Activated CD8-positive, alpha-beta T cell treated with anti-CD3 and anti-CD28 coated beads for 36 hours (primary cell): ENCODE data around the gene FAM13A. TPM values are rescaled to one million over a fixed set of nuclear protein-coding genes. Genes with fewer than 3 reads are reported as not detected.

Experiments
- ATAC-seq: fragments of 200-7000 bp; cut with Tn5 transposase; one replicate; pipeline ENCODE4 v1.10.0; 2021; ENCODE audit warnings: mild to moderate bottlenecking, moderate library complexity
- CTCF ChIA-PET: fragments of 350-600 bp; sonication (Branson Sonifier 250); formaldehyde crosslinking; loops from one replicate; lab custom pipeline; 2021; ENCODE audit warnings: antibody characterized with exemption; lab: Charles Lee
- POLR2A ChIA-PET: fragments of 350-600 bp; sonication (Branson Sonifier 250); formaldehyde crosslinking; loops from one replicate; lab custom pipeline; 2021; ENCODE audit warnings: antibody characterized with exemption; lab: Charles Lee
- DNase-seq: peaks from one replicate; pipeline ENCODE4 v3.0.0-alpha.2; 2020
- H3K27ac Mint-ChIP-seq: one replicate; pipeline ENCODE4 v1.8.0; 2021; ENCODE audit warnings: mild to moderate bottlenecking, mixed read lengths
- H3K27me3 Mint-ChIP-seq: one replicate; pipeline ENCODE4 v1.8.0; 2021; ENCODE audit warnings: mixed read lengths
- H3K36me3 Mint-ChIP-seq: one replicate; pipeline ENCODE4 v1.8.0; 2021; ENCODE audit warnings: low read depth, mixed read lengths
- H3K4me1 Mint-ChIP-seq: one replicate; pipeline ENCODE4 v1.8.0; 2021; ENCODE audit warnings: low read depth, mixed read lengths
- H3K4me3 Mint-ChIP-seq: one replicate; pipeline ENCODE4 v1.8.0; 2021; ENCODE audit warnings: mild to moderate bottlenecking, moderate library complexity, mixed read lengths
- H3K9me3 Mint-ChIP-seq: one replicate; pipeline ENCODE4 v1.8.0; 2021; ENCODE audit warnings: mixed read lengths
- CTCF ChIP-seq: fragments of 200-600 bp; IDR thresholded peaks from one replicate; pipeline ENCODE4 v1.8.0; 2022; ENCODE audit warnings: antibody characterized with exemption, mild to moderate bottlenecking
- intact Hi-C: fragments of 100-400 bp; cut with micrococcal nuclease; formaldehyde crosslinking; loops from one replicate; pipeline ENCODE4 v1.10.0; 2022
- total RNA-seq, 2 experiments: library from RNA; stranded (reverse); gene quantifications; one replicate each; pipeline ENCODE4 v1.2.3, GENCODE V29; 2021

Gene FAM13A
- total RNA-seq, 2 experiments from 2014 or later: 4.5 to 6.0 TPM

GRCh38 chr4:88734403-88734949 is 322.5 kb downstream of the FAM13A start:
- H3K27me3 Mint-ChIP-seq: no peaks in the 10 kb centered on the region
- peak; percentile 6 for DNase-seq
- H3K36me3 Mint-ChIP-seq: no peaks in the 10 kb centered on the region
- intact Hi-C loops: no loop called here
- TF ChIP-seq CTCF: no peak
- H3K4me1 Mint-ChIP-seq: peaks cover 17% of the 10 kb centered on the region
- ChIA-PET CTCF (interaction anchor here (1.3 to 1.5 kb wide), 2 partner anchors 85 to 195 kb away, joined by 4 to 5 read pairs; no protein-coding TSS in a partner anchor), POLR2A (no interaction called here)
- H3K9me3 Mint-ChIP-seq: no peaks in the 10 kb centered on the region
- no peak for ATAC-seq
- H3K4me3 Mint-ChIP-seq: no peak overlapping the region
- H3K27ac Mint-ChIP-seq: no peak overlapping the region

GRCh38 chr4:88732714-88733368 is 324.1 kb downstream of the FAM13A start:
- intact Hi-C loops: no loop called here
- no peak overlapping the region for H3K27ac Mint-ChIP-seq
- H3K9me3 Mint-ChIP-seq: no peaks in the 10 kb centered on the region
- no peak for DNase-seq
- ATAC-seq: no peak
- TF ChIP-seq CTCF: no peak
- CTCF ChIA-PET: interaction anchor here (1.5 kb wide), 1 partner anchor 74 kb away, joined by 3 read pairs; no protein-coding TSS in a partner anchor
- POLR2A ChIA-PET: interaction anchor here (0.7 kb wide), 1 partner anchor 41 kb away, joined by 3 read pairs; no protein-coding TSS in a partner anchor
- no peak overlapping the region for H3K4me3 Mint-ChIP-seq
- no peaks in the 10 kb centered on the region for H3K27me3 Mint-ChIP-seq
- no peaks in the 10 kb centered on the region for H3K36me3 Mint-ChIP-seq
- H3K4me1 Mint-ChIP-seq: peaks cover 8% of the 10 kb centered on the region

GRCh38 chr4:88731381-88731780 is 325.6 kb downstream of the FAM13A start:
- no peak overlapping the region for H3K27ac Mint-ChIP-seq
- H3K4me1 Mint-ChIP-seq: no peaks in the 10 kb centered on the region
- H3K36me3 Mint-ChIP-seq: no peaks in the 10 kb centered on the region
- no peaks in the 10 kb centered on the region for H3K9me3 Mint-ChIP-seq
- no peak for DNase-seq
- ChIA-PET POLR2A (no interaction called here), CTCF (interaction anchor here (1.1 to 1.5 kb wide), 5 partner anchors 10 to 192 kb away, joined by 3 to 4 read pairs (median 3); no protein-coding TSS in a partner anchor)
- no peak for ATAC-seq
- TF ChIP-seq CTCF: no peak
- no peaks in the 10 kb centered on the region for H3K27me3 Mint-ChIP-seq
- no peak overlapping the region for H3K4me3 Mint-ChIP-seq
- intact Hi-C loops: no loop called here

- intact Hi-C loops: no loop called here
- ChIA-PET CTCF (interaction anchor here (0.8 to 1.3 kb wide), 5 partner anchors 10 to 192 kb away, joined by 3 to 5 read pairs (median 3); no protein-coding TSS in a partner anchor), POLR2A (no interaction called here)
- H3K9me3 Mint-ChIP-seq: no peaks in the 10 kb centered on the region
- no peak overlapping the region for H3K4me3 Mint-ChIP-seq
- no peaks in the 10 kb centered on the region for H3K27me3 Mint-ChIP-seq
- H3K36me3 Mint-ChIP-seq: no peaks in the 10 kb centered on the region
- ATAC-seq: no peak
- DNase-seq: no peak
- no peaks in the 10 kb centered on the region for H3K4me1 Mint-ChIP-seq
- TF ChIP-seq CTCF: no peak
- H3K27ac Mint-ChIP-seq: no peak overlapping the region
Observed at GRCh38 chr4:88730811-88731210, 326.2 kb downstream of the FAM13A start.

- POLR2A ChIA-PET: no interaction called here
- intact Hi-C loops: no loop called here
- no peak overlapping the region for H3K27ac Mint-ChIP-seq
- no peaks in the 10 kb centered on the region for H3K27me3 Mint-ChIP-seq
- H3K4me1 Mint-ChIP-seq: no peaks in the 10 kb centered on the region
- no peak for TF ChIP-seq CTCF
- DNase-seq (no peak), ATAC-seq (no peak)
- CTCF ChIA-PET: no interaction called here
- H3K36me3 Mint-ChIP-seq: peaks cover 4% of the 10 kb centered on the region
- no peak overlapping the region for H3K4me3 Mint-ChIP-seq
- no peaks in the 10 kb centered on the region for H3K9me3 Mint-ChIP-seq
Observed at GRCh38 chr4:88729146-88729760, 327.7 kb downstream of the FAM13A start.
